HG03575 (cell line): ENCODE measurements around the gene FSD2.
"Not testable (repeated sequence)": the region's sequence is repeated elsewhere in the genome, so short reads cannot be mapped to it uniquely, and the experiment has no call there.

Experiments used
- ATAC-seq: cut with Tn5 transposase; IDR thresholded peaks from one replicate; pipeline ENCODE4 v1.9.1; 2021; ENCODE audit not compliant: unreplicated experiment, insufficient number of reproducible peaks, low FRiP score; ENCODE audit errors: extremely low read depth

Gene FSD2

DNA sequence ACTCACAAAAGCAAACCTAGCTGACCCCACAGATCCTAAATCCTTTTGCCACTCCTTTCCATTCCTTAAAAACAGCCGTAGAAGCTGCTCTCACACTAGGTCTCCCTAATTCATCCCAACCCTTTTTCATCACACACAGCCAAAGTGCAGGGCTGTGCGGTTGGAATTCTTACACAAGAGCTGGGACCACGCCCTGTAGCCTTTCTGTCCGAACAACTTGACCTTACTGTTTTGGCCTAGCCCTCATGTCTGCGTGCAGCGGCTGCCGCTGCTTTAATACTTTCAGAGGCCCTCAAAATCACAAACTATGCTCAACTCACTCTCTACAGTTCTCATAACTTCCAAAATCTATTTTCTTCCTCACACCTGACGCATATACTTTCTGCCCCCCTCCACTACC lies 100.0 kb downstream of the FSD2 start:
- ATAC-seq = not testable (repeated sequence)
